Neural cell (in vitro differentiated cells): ENCODE measurements around the gene TLE1. TPM values are rescaled to one million over a fixed set of nuclear protein-coding genes. Genes with fewer than 3 reads are reported as not detected.

Source experiments
- H2AFZ ChIP-seq: fragments of 200-600, 300-800 bp; sonication (generic), shearing (Covaris generic); 2 replicates; pipeline ENCODE4 v1.6.0; 2014; ENCODE audit warnings: low read depth, mild to moderate bottlenecking, antibody characterized with exemption, low read length, moderate library complexity
- H3F3A ChIP-seq: fragments of 200-600 bp; shearing (Covaris generic); 2 replicates; pipeline ENCODE4 v1.6.1; 2016; ENCODE audit warnings: mild to moderate bottlenecking, moderate library complexity, mixed read lengths, antibody characterized with exemption, low read length; ENCODE audit not compliant: insufficient read depth, poor library complexity, severe bottlenecking
- H3K27ac ChIP-seq: fragments of 200-600, 300-800 bp; sonication (generic), shearing (Covaris generic); 2 replicates; pipeline ENCODE4 v1.5.1; 2014; ENCODE audit warnings: mild to moderate bottlenecking, low read length, moderate library complexity
- H3K27me3 ChIP-seq: fragments of 300-800, 200-600 bp; sonication (generic), shearing (Covaris generic); 2 replicates; pipeline ENCODE4 v1.6.0; 2014; ENCODE audit warnings: mild to moderate bottlenecking, low read depth, low read length, moderate library complexity; ENCODE audit not compliant: insufficient read depth
- H3K36me3 ChIP-seq: fragments of 300-800, 200-600 bp; sonication (generic), shearing (Covaris generic); 2 replicates; pipeline ENCODE4 v1.5.1; 2014; ENCODE audit warnings: mild to moderate bottlenecking, antibody characterized with exemption, low read length, moderate library complexity; ENCODE audit not compliant: insufficient read depth
- H3K4me2 ChIP-seq: fragments of 300-800, 200-600 bp; sonication (generic), shearing (Covaris generic); 2 replicates; pipeline ENCODE4 v1.6.0; 2014; ENCODE audit warnings: mild to moderate bottlenecking, low read length
- H3K4me3 ChIP-seq: fragments of 300-800, 200-600 bp; sonication (generic), shearing (Covaris generic); 2 replicates; pipeline ENCODE4 v1.5.1; 2014; ENCODE audit warnings: mild to moderate bottlenecking, low read length, moderate library complexity
- H3K79me2 ChIP-seq: fragments of 200-600 bp; shearing (Covaris generic); replicated peaks from 2 replicates; pipeline ENCODE4 v1.6.0; 2014; ENCODE audit warnings: mild to moderate bottlenecking, low read length, moderate library complexity; ENCODE audit not compliant: insufficient read depth
- H3K9ac ChIP-seq: fragments of 300-800, 200-600 bp; sonication (generic), shearing (Covaris generic); 2 replicates; pipeline ENCODE4 v1.6.1; 2016; ENCODE audit warnings: mild to moderate bottlenecking, low read length, mixed read lengths
- H3K9me2 ChIP-seq: fragments of 200-600 bp; shearing (Covaris generic); 2 replicates; pipeline ENCODE4 v1.6.1; 2016; ENCODE audit warnings: mild to moderate bottlenecking, low read length, mixed read lengths; ENCODE audit not compliant: insufficient read depth
- H3K9me3 ChIP-seq: fragments of 200-600, 300-800 bp; sonication (generic), shearing (Covaris generic); 2 replicates; pipeline ENCODE4 v1.6.1; 2016; ENCODE audit warnings: mild to moderate bottlenecking, mixed run types, low read length, moderate library complexity, mixed read lengths
- H4K20me1 ChIP-seq: fragments of 200-600 bp; shearing (Covaris generic); 2 replicates; pipeline ENCODE4 v1.6.1; 2016; ENCODE audit warnings: mild to moderate bottlenecking, mixed run types; ENCODE audit not compliant: insufficient read depth
- EP300 ChIP-seq: fragments of 450-650 bp; conservative IDR thresholded peaks from 2 replicates; pipeline ENCODE4 v1.6.1; 2014; ENCODE audit warnings: antibody characterized with exemption, mild to moderate bottlenecking, moderate library complexity; ENCODE audit not compliant: poor library complexity, severe bottlenecking
- EZH2 ChIP-seq: fragments of 200-600, 300-800 bp; shearing (Covaris generic), sonication (generic); IDR thresholded peaks from 2 replicates; pipeline ENCODE4 v1.6.1; 2014; ENCODE audit warnings: antibody characterized with exemption, low read length, borderline replicate concordance, mild to moderate bottlenecking; ENCODE audit not compliant: insufficient read depth, poor library complexity, severe bottlenecking
- MXI1 ChIP-seq: fragments of 450-650 bp; conservative IDR thresholded peaks from 2 replicates; pipeline ENCODE4 v1.6.1; 2014; ENCODE audit warnings: antibody characterized with exemption, mild to moderate bottlenecking; ENCODE audit not compliant: poor library complexity, severe bottlenecking
- POLR2AphosphoS5 ChIP-seq: IDR thresholded peaks from 2 replicates; pipeline ENCODE4 v1.6.1; 2012
- RAD21 ChIP-seq: fragments of 450-650 bp; conservative IDR thresholded peaks from 2 replicates; pipeline ENCODE4 v1.6.1; 2014; ENCODE audit warnings: antibody characterized with exemption, mild to moderate bottlenecking, moderate library complexity
- SMC3 ChIP-seq: fragments of 450-650 bp; conservative IDR thresholded peaks from 2 replicates; pipeline ENCODE4 v1.6.1; 2014; ENCODE audit warnings: antibody characterized with exemption, mild to moderate bottlenecking, moderate library complexity; ENCODE audit not compliant: poor library complexity
- TAF1 ChIP-seq: IDR thresholded peaks from 2 replicates; pipeline ENCODE4 v1.6.1; 2012; ENCODE audit warnings: low read depth
- polyA plus RNA-seq: library from polyadenylated mRNA; depleted of rRNA; stranded (reverse); fragments of >200 nt; gene quantifications from 2 replicates; pipeline ENCODE4 v1.2.3, GENCODE V29; 2014
- TF ChIP-seq, protein P1 (sequence below): IDR thresholded peaks from 2 replicates; pipeline ENCODE4 v1.6.1; 2012; ENCODE audit warnings: borderline replicate concordance
- TF ChIP-seq, protein P2 (sequence below): fragments of 450-650 bp; IDR thresholded peaks from 2 replicates; pipeline ENCODE4 v1.5.1; 2014; ENCODE audit warnings: antibody characterized with exemption, mild to moderate bottlenecking, moderate library complexity; ENCODE audit not compliant: poor library complexity, severe bottlenecking

Gene TLE1
- polyA plus RNA-seq, 1 donor from 2014 or later: 93.6 TPM

DNA sequence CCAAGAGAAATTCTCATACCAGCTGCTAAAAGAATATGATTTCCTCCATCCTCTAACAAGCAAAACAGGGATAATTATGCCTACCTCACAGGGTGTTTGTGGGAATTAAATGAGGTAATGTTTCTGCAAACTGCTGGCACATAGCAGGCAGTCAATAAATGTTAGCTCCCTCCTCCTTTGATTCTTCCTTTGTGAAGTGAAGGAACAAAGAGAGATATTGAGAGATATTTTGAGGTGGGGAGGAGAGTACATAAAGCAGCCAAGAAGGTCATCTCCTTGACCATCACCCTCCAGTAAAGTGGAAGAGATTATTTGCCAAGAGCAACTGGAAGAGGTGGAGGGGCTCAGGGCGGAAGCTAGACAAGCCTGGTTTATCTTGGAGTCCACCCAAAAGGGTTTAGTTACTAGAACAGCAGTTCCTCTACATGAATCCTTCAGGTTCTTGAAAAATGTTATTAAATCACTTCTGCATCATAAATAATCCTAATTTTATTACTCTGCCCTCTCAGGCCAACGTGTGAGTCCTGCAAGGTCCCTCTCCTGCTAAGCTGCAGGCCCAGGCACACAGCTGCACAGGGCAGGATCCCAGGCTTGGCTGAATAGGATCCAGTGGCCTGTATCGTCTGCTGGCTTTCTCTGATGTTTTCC, 35.0 kb upstream of the TLE1 start:
- H3K27me3 ChIP-seq: no peaks in the 10 kb centered on the region
- no peaks in the 10 kb centered on the region for H4K20me1 ChIP-seq
- H2AFZ ChIP-seq: no peak overlapping the region
- TF ChIP-seq, protein P1, sequence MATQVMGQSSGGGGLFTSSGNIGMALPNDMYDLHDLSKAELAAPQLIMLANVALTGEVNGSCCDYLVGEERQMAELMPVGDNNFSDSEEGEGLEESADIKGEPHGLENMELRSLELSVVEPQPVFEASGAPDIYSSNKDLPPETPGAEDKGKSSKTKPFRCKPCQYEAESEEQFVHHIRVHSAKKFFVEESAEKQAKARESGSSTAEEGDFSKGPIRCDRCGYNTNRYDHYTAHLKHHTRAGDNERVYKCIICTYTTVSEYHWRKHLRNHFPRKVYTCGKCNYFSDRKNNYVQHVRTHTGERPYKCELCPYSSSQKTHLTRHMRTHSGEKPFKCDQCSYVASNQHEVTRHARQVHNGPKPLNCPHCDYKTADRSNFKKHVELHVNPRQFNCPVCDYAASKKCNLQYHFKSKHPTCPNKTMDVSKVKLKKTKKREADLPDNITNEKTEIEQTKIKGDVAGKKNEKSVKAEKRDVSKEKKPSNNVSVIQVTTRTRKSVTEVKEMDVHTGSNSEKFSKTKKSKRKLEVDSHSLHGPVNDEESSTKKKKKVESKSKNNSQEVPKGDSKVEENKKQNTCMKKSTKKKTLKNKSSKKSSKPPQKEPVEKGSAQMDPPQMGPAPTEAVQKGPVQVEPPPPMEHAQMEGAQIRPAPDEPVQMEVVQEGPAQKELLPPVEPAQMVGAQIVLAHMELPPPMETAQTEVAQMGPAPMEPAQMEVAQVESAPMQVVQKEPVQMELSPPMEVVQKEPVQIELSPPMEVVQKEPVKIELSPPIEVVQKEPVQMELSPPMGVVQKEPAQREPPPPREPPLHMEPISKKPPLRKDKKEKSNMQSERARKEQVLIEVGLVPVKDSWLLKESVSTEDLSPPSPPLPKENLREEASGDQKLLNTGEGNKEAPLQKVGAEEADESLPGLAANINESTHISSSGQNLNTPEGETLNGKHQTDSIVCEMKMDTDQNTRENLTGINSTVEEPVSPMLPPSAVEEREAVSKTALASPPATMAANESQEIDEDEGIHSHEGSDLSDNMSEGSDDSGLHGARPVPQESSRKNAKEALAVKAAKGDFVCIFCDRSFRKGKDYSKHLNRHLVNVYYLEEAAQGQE: no peak
- no peak for TF ChIP-seq RAD21
- TF ChIP-seq SMC3: no peak
- TF ChIP-seq POLR2AphosphoS5: no peak
- TF ChIP-seq MXI1: no peak
- no peak for TF ChIP-seq TAF1
- H3K36me3 ChIP-seq: no peaks in the 10 kb centered on the region
- no peaks in the 10 kb centered on the region for H3K9me2 ChIP-seq
- H3K4me2 ChIP-seq: no peak overlapping the region
- no peak overlapping the region for H3K4me3 ChIP-seq
- H3K79me2 ChIP-seq: no peaks in the 10 kb centered on the region
- H3K9me3 ChIP-seq: no peaks in the 10 kb centered on the region
- no peaks in the 10 kb centered on the region for H3F3A ChIP-seq
- H3K9ac ChIP-seq: no peak overlapping the region
- H3K27ac ChIP-seq: no peak overlapping the region

DNA sequence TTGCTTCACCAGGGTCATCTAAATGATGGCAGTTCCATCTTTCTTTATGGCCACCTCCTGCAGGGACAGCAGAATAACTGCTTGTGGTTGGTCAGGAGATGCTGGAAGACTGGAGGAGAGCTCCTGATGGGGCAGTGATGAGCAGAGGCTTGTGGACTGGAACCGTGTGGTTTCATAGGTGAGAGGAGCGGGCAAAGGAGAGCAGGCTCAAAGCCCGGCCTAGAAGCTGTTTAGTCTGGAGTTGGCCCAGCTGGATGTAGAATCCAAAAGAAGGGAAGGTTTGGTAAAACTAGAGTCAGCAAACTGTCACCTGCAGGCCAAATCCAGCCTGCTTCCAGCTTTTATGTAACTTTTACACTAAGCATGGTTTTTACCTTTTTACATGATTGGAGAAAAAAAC, 32.9 kb upstream of the TLE1 start:
- H3K9me2 ChIP-seq: no peaks in the 10 kb centered on the region
- no peak overlapping the region for H3K27ac ChIP-seq
- no peaks in the 10 kb centered on the region for H3K27me3 ChIP-seq
- no peak overlapping the region for H3K9ac ChIP-seq
- H4K20me1 ChIP-seq: no peaks in the 10 kb centered on the region
- TF ChIP-seq EP300: no peak
- TF ChIP-seq EZH2: no peak
- TF ChIP-seq SMC3: no peak
- no peak for TF ChIP-seq TAF1
- TF ChIP-seq POLR2AphosphoS5: no peak
- TF ChIP-seq, protein P2, sequence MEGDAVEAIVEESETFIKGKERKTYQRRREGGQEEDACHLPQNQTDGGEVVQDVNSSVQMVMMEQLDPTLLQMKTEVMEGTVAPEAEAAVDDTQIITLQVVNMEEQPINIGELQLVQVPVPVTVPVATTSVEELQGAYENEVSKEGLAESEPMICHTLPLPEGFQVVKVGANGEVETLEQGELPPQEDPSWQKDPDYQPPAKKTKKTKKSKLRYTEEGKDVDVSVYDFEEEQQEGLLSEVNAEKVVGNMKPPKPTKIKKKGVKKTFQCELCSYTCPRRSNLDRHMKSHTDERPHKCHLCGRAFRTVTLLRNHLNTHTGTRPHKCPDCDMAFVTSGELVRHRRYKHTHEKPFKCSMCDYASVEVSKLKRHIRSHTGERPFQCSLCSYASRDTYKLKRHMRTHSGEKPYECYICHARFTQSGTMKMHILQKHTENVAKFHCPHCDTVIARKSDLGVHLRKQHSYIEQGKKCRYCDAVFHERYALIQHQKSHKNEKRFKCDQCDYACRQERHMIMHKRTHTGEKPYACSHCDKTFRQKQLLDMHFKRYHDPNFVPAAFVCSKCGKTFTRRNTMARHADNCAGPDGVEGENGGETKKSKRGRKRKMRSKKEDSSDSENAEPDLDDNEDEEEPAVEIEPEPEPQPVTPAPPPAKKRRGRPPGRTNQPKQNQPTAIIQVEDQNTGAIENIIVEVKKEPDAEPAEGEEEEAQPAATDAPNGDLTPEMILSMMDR: no peak
- TF ChIP-seq, protein P1: no peak
- no peak for TF ChIP-seq RAD21
- TF ChIP-seq MXI1: no peak
- no peak overlapping the region for H3K4me3 ChIP-seq
- no peaks in the 10 kb centered on the region for H3F3A ChIP-seq
- no peaks in the 10 kb centered on the region for H3K79me2 ChIP-seq
- no peak overlapping the region for H3K4me2 ChIP-seq
- H3K36me3 ChIP-seq: no peaks in the 10 kb centered on the region
- no peaks in the 10 kb centered on the region for H3K9me3 ChIP-seq
- H2AFZ ChIP-seq: no peak overlapping the region
